Ectodermal cell (in vitro differentiated cells): ENCODE measurements around the gene SYT13.

Experiments
- H3K27ac ChIP-seq: 2 replicates; pipeline ENCODE4 v1.7.0; 2013; ENCODE audit warnings: mild to moderate bottlenecking, low read depth, low read length; ENCODE audit not compliant: insufficient read depth, poor library complexity, severe bottlenecking
- H3K27me3 ChIP-seq: 2 replicates; pipeline ENCODE4 v1.7.0; 2013; ENCODE audit warnings: mild to moderate bottlenecking, low read length; ENCODE audit not compliant: insufficient read depth, control insufficient read depth, poor library complexity, severe bottlenecking
- H3K36me3 ChIP-seq: one replicate; pipeline ENCODE4 v1.7.0; 2013; ENCODE audit warnings: low read length; ENCODE audit not compliant: control insufficient read depth, insufficient read depth
- H3K4me1 ChIP-seq: one replicate; pipeline ENCODE4 v1.7.0; 2013; ENCODE audit warnings: low read length; ENCODE audit not compliant: control insufficient read depth, insufficient read depth
- H3K4me3 ChIP-seq: 2 replicates; pipeline ENCODE4 v1.7.0; 2013; ENCODE audit warnings: low read depth, low read length, control low read depth; ENCODE audit not compliant: insufficient read depth
- H3K9me3 ChIP-seq: 2 replicates; pipeline ENCODE4 v1.7.0; 2013; ENCODE audit warnings: mild to moderate bottlenecking, low read length, moderate library complexity; ENCODE audit not compliant: control insufficient read depth
- WGBS, 2 experiments: methylation state at CpG; one replicate each; pipeline ENCODE4 v1.1.7; 2013; ENCODE audit warnings: missing lambda C conversion rate in 2 of 2; 5-methylcytosine and 5-hydroxymethylcytosine counted together

The SYT13 gene

GRCh38 chr11:45313171-45313865 is 27.2 kb upstream of the SYT13 start:
- no peak overlapping the region for H3K27ac ChIP-seq
- H3K9me3 ChIP-seq: no peaks in the 10 kb centered on the region
- H3K36me3 ChIP-seq: no peaks in the 10 kb centered on the region
- H3K4me3 ChIP-seq: no peak overlapping the region
- H3K27me3 ChIP-seq: no peaks in the 10 kb centered on the region
- H3K4me1 ChIP-seq: no peaks in the 10 kb centered on the region
- WGBS, 2 experiments: 93 to 95% methylated on average over 1 of the region's 1 CpG

GRCh38 chr11:45305874-45306623 is 19.9 kb upstream of the SYT13 start:
- H3K4me3 ChIP-seq: no peak overlapping the region
- no peaks in the 10 kb centered on the region for H3K9me3 ChIP-seq
- WGBS, 2 experiments: 92 to 93% methylated on average over 5 of the region's 5 CpGs
- no peak overlapping the region for H3K27ac ChIP-seq
- no peaks in the 10 kb centered on the region for H3K27me3 ChIP-seq
- no peaks in the 10 kb centered on the region for H3K4me1 ChIP-seq
- H3K36me3 ChIP-seq: no peaks in the 10 kb centered on the region

GRCh38 chr11:45304992-45305335 is 18.8 kb upstream of the SYT13 start:
- Histone ChIP-seq H3K36me3 (no peaks in the 10 kb centered on the region), H3K4me1 (no peaks in the 10 kb centered on the region), H3K4me3 (no peak overlapping the region), H3K27me3 (no peaks in the 10 kb centered on the region), H3K27ac (no peak overlapping the region), H3K9me3 (no peaks in the 10 kb centered on the region)
- 93 to 96% methylated on average over 4 of the region's 4 CpGs for WGBS, 2 experiments

GRCh38 chr11:45304111-45304991 is 18.2 kb upstream of the SYT13 start:
- Histone ChIP-seq H3K36me3 (no peaks in the 10 kb centered on the region), H3K4me3 (no peak overlapping the region), H3K9me3 (no peaks in the 10 kb centered on the region), H3K27me3 (no peaks in the 10 kb centered on the region), H3K4me1 (no peaks in the 10 kb centered on the region), H3K27ac (no peak overlapping the region)
- WGBS, 2 experiments: 90 to 94% methylated on average over 15 of the region's 15 CpGs

- Histone ChIP-seq H3K9me3 (no peaks in the 10 kb centered on the region), H3K4me3 (no peak overlapping the region), H3K27ac (no peak overlapping the region), H3K4me1 (no peaks in the 10 kb centered on the region), H3K36me3 (no peaks in the 10 kb centered on the region), H3K27me3 (no peaks in the 10 kb centered on the region)
- WGBS, 2 experiments: 94 to 97% methylated on average over 6 of the region's 6 CpGs
These were observed 17.2 kb upstream of the SYT13 start for GRCh38 chr11:45303316-45303715.

- no peaks in the 10 kb centered on the region for H3K9me3 ChIP-seq
- H3K27ac ChIP-seq: no peak overlapping the region
- H3K4me3 ChIP-seq: no peak overlapping the region
- WGBS, 2 experiments: 86 to 87% methylated on average over 7 of the region's 7 CpGs
- H3K4me1 ChIP-seq: no peaks in the 10 kb centered on the region
- H3K27me3 ChIP-seq: no peaks in the 10 kb centered on the region
- H3K36me3 ChIP-seq: no peaks in the 10 kb centered on the region
These were observed 15.6 kb upstream of the SYT13 start for GRCh38 chr11:45301537-45302246.

GRCh38 chr11:45300715-45301114 is 14.6 kb upstream of the SYT13 start:
- Histone ChIP-seq H3K27me3 (no peaks in the 10 kb centered on the region), H3K9me3 (no peaks in the 10 kb centered on the region), H3K4me1 (no peaks in the 10 kb centered on the region), H3K36me3 (no peaks in the 10 kb centered on the region), H3K4me3 (no peak overlapping the region), H3K27ac (no peak overlapping the region)
- WGBS, 2 experiments: 93 to 95% methylated on average over 3 of the region's 3 CpGs

- Histone ChIP-seq H3K27ac (no peak overlapping the region), H3K27me3 (no peaks in the 10 kb centered on the region), H3K4me1 (no peaks in the 10 kb centered on the region), H3K4me3 (no peak overlapping the region), H3K9me3 (no peaks in the 10 kb centered on the region), H3K36me3 (no peaks in the 10 kb centered on the region)
- 23 to 24% methylated on average over 7 of the region's 7 CpGs for WGBS, 2 experiments
These were observed 12.6 kb upstream of the SYT13 start for GRCh38 chr11:45298718-45299117.

GRCh38 chr11:45296075-45296474 is 9.9 kb upstream of the SYT13 start:
- WGBS, 2 experiments: 84 to 89% methylated on average over 3 of the region's 3 CpGs

More at GRCh38 chr11:45296075-45296474, 9.9 kb upstream of the SYT13 start:
- H3K4me1 ChIP-seq: no peaks in the 10 kb centered on the region
- H3K9me3 ChIP-seq: no peaks in the 10 kb centered on the region
- no peak overlapping the region for H3K27ac ChIP-seq
- H3K4me3 ChIP-seq: no peak overlapping the region
- H3K36me3 ChIP-seq: no peaks in the 10 kb centered on the region
- no peaks in the 10 kb centered on the region for H3K27me3 ChIP-seq
